Activated CD8-positive, alpha-beta memory T cell treated with anti-CD3 and anti-CD28 coated beads, Interleukin-2, amount 50 U/mL, for 4 hours (primary cell): ENCODE measurements around the gene TGM4.

Source experiments
- DNase-seq: peaks from one replicate; pipeline ENCODE4 v3.0.0-alpha.2; 2020

Gene TGM4

GRCh38 chr3:44883213-44883955, 9.0 kb downstream of the TGM4 start:
- no peak for DNase-seq

GRCh38 chr3:44883999-44884431, 9.6 kb downstream of the TGM4 start:
- no peak for DNase-seq

- DNase-seq, result no peak
These were observed 11.2 kb downstream of the TGM4 start for GRCh38 chr3:44885618-44886017.

GRCh38 chr3:44886561-44886960, 12.2 kb downstream of the TGM4 start:
- DNase-seq, result no peak

GRCh38 chr3:44887101-44887500, 12.7 kb downstream of the TGM4 start:
- DNase-seq, result no peak

GRCh38 chr3:44890258-44890657, 15.8 kb downstream of the TGM4 start:
- DNase-seq, result no peak

GRCh38 chr3:44890852-44891251, 16.4 kb downstream of the TGM4 start:
- DNase-seq, result no peak

- no peak for DNase-seq
These were observed 18.3 kb downstream of the TGM4 start for GRCh38 chr3:44892689-44893088.

- DNase-seq, result no peak
These were observed 18.7 kb downstream of the TGM4 start for GRCh38 chr3:44893097-44893496.

GRCh38 chr3:44894485-44894884, 20.1 kb downstream of the TGM4 start:
- no peak for DNase-seq

- no peak for DNase-seq
These were observed 22.0 kb downstream of the TGM4 start for GRCh38 chr3:44896440-44896839.

GRCh38 chr3:44899683-44900367, 25.4 kb downstream of the TGM4 start:
- DNase-seq, result no peak

- no peak for DNase-seq
These were observed 28.2 kb downstream of the TGM4 start for GRCh38 chr3:44902628-44903027.

- no peak for DNase-seq
These were observed 28.9 kb downstream of the TGM4 start for GRCh38 chr3:44903314-44903713.

- no peak for DNase-seq
These were observed 29.3 kb downstream of the TGM4 start for GRCh38 chr3:44903751-44904150.

GRCh38 chr3:44905446-44906157, 31.2 kb downstream of the TGM4 start:
- no peak for DNase-seq

GRCh38 chr3:44906997-44907396, 32.6 kb downstream of the TGM4 start:
- DNase-seq, result no peak

- no peak for DNase-seq
These were observed 33.2 kb downstream of the TGM4 start for GRCh38 chr3:44907612-44908011.

GRCh38 chr3:44909063-44909462, 34.7 kb downstream of the TGM4 start:
- DNase-seq, result no peak

- DNase-seq, result no peak
These were observed 36.3 kb downstream of the TGM4 start for GRCh38 chr3:44910693-44911092.

- peak; percentile 68 for DNase-seq
These were observed 39.6 kb downstream of the TGM4 start for GRCh38 chr3:44913868-44914468.

- DNase-seq, result no peak
These were observed 40.5 kb downstream of the TGM4 start for GRCh38 chr3:44914936-44915335.

GRCh38 chr3:44915702-44916438, 41.5 kb downstream of the TGM4 start:
- no peak for DNase-seq
